GM10847 (cell line): ENCODE results near the gene DUS2.

Source experiments
- POLR2A ChIP-seq: IDR thresholded peaks from 2 replicates; pipeline ENCODE4 v1.6.1; 2011; ENCODE audit not compliant: insufficient read length; ENCODE audit errors: extremely low read depth

The DUS2 gene

DNA sequence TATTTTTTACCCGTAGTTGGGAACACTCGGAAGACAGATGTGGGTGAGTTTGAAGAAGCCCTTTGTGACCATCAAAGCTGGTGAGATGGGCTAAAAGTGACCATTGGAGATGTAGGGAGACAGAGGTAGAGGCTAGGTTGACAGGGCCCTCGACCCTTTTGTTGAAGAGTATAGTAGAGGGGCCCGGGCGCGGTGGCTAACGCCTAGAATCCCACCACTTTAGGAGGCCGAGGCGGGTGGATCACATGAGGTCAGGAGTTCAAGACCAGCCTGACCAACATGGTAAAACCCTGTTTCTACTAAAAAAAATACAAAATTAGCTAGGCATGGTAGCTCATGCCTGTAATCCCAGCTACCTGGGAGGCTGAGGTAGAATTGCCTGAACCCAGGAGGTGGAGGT is 45.8 kb downstream of the DUS2 start:
- TF ChIP-seq POLR2A: no peak

DNA sequence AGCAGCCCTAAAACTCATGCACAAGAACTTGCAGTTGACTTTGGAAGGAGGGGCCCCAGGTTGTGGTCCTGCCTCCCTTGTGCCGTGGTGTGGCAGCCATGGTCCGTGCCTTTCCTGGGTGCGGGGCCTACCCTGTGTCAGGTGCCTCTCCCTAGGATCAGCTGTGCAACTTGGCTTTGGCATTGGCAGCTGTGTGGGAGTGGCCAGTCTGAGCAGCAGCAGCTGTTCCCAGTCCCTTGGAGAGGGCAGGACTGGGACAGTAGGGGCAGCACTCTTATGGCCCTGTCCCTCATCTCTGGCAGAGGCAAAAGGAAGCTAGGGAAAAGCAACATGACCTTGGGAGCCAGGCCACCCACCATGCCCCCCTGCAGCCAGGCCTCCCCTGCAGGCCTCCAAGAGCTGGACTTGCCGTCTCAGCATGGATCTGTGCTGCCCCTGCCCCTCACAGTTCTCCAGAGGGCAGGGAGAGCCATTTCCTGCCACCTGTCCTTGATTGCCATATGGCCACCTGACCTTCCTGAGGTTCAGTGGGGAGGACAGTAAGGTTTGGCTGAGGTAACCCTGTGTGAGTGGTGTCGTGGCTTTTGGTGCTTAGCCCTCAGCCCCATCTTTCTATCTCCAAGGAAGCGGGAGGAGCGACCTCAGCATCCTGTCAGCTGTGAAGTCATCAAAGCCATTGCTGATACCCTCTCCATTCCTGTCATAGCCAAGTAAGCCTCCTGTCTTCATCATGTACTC is 46.6 kb downstream of the DUS2 start:
- TF ChIP-seq POLR2A: no peak

DNA sequence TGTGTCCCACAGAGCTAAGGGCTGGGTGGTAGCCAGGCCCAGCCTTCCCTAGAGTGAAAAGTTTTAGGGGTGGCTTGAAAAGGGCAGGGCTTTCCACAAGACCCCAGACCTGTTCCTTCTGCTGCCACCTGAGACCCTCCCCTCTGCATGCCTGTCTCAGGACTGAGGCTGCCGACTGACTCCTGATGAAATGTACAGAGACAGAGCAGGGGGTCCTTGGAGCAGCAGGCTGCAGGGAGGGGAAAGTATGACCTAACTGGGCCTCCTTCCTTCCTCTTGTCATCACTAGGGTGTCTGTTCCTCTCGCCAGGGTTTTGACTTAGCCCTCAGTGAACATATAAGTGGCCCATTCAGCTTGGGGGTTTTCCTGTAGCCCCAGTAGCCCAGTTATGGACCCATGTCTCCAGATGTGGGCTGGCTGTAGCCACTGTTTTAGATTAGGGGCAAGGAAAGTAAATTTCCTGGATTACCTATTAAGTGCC is 47.2 kb downstream of the DUS2 start:
- TF ChIP-seq POLR2A: no peak

DNA sequence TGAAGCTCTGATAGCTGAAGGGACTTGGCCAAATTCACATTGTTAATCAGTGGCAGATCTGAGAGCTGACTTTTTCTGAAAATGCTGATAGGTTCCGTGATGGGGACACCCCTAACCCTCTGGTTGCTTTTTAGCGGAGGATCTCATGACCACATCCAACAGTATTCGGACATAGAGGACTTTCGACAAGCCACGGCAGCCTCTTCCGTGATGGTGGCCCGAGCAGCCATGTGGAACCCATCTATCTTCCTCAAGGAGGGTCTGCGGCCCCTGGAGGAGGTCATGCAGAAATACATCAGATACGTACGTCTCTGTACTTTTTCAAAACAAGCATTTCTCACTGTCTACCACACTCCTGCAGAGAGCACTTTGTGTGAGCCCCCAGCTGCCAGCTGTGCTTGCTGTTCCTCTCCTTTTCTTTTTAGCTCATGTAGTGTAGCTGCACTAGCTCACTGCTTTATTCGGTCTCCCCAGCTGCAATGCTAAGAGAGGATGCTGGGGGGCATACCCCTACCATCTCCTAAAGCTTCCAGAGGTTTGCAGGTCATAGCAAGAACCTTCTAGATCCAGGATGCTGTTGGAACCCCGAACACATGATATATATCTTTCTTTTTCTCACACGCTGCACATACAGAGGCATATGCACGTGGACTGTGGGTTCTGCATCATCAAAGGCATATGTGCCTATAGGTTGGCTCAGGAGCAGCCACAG is 47.9 kb downstream of the DUS2 start:
- TF ChIP-seq POLR2A: no peak

DNA sequence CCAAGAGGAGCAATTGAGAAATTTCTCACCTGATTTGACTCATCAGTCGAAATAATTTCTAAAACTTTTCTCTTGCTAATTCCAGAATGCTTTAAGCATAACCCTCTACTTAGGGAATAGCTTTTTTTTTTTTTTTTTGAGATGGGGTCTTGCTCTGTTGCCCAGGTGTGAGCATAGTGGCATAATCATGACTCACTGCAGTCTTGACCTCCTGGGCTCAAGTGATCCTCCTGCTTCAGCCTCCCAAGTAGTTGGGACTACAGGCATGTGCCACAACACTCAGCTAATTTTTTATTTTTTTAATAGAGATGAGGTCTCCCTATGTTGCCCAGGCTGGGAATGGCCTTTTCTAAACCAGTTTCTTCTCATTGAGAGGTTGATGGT is 48.4 kb downstream of the DUS2 start:
- TF ChIP-seq POLR2A: no peak

DNA sequence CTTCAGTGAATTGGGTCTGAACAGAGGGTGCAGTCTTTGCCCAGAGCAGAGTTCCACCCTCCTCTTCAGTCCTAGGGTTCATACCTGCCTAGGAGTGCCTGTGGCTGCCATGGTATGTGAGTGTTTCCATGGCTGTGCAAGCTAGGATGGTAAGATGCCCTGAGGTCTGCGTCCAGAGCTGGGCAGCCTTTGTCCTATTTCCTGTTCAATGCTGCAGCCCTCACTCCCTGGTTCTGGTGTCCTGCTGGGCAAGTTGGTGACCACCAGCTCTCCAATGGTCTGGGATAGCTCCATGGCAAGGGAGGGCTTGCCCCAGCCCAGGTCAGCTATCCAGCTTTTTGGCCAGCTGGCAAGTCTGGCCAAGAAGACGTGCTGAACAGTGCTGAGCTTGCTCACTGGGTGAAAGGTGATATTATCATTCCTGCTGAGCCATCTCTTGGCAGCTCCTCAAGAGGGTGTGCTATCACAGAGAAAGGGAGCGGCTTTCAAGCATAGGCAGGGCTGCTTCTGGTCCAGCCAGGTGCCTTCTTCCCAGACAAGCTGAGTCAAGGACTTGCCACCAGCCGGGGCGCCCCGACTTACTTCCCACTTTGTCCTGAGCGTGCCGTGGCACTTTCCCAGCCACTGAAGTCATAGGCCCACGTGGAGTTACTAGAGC is 49.1 kb downstream of the DUS2 start:
- TF ChIP-seq POLR2A: no peak

DNA sequence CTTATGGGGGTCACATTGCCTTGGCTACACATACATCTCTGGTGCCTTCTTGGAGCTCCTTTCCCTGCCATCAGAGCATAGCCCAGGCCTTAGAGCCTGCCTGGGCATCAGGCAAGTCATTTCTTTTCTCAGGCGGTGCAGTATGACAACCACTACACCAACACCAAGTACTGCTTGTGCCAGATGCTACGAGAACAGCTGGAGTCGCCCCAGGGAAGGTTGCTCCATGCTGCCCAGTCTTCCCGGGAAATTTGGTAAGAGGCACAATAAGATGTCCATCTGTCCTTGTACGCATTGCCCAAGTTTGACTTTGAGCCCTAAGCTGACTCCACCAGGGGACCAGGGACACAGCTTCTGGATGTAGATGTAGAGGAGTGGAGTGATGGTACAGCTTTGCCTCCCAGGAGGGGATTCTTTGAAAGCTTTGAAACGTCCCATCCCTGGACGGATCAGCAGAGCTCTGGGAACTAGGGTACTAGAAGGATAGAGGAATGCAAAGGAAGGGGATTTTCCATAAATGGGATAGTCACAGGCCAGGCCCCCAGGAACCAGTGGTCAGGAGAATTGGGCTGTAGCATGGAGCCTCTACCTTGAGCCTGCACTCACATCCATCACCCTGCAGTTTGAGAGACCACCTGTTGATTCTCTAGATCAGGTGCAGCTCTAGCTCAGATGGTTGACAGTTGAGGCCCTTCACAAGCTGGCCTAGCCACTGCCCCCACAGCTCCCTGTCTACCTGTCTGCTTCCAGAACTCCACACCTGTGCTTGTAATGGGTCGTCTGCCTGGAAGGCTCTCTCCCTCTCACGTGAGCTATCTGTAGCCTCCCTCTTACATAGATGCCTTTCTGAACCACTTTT is 51.0 kb downstream of the DUS2 start:
- no peak for TF ChIP-seq POLR2A

DNA sequence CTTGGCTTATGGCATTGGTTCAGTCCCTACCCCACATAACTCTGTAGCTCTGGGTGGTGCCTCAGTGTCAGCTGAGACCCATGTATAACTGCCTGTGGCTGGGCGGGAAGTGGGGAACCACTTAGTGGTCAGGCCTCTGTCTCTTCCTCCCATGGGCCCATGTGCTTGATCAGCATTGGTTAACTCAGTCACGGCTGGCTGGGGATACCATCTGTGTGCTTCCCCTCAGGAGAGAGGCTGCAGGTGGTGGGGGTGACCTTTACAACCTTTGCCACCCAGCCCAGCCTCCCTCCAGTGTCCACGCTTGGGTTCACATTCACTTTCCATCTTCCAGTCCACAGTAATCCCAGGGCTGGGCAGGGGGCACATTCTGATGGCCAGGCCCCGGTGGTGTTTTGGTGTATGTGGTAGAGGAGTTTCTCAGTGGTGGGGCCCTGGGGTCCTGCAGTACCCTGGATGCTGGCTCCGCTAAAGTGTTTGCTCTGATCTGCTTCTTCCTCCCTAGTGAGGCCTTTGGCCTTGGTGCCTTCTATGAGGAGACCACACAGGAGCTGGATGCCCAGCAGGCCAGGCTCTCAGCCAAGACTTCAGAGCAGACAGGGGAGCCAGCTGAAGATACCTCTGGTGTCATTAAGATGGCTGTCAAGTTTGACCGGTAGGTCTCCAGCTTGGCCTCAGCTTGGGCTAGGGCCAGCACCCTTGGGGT is 51.9 kb downstream of the DUS2 start:
- no peak for TF ChIP-seq POLR2A

DNA sequence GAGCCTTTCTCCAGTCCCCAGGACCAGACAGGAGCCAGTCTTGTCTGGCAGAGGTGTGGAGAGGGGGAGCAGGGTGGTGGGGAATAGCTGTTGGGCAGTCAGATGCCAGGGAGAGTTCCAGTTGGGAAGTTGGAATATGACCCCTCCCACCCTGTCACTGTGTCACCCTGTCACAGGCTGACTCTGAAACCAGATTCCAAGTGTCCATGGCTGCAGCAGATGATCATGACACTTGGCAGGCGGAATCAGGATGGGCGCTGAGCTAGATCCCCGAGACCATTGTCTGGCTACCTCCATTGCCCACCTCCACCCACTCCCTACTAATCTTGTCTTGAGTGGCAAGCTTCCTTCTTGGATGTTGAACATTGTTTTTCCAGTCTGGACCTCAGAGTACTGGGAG is 52.9 kb downstream of the DUS2 start:
- no peak for TF ChIP-seq POLR2A

DNA sequence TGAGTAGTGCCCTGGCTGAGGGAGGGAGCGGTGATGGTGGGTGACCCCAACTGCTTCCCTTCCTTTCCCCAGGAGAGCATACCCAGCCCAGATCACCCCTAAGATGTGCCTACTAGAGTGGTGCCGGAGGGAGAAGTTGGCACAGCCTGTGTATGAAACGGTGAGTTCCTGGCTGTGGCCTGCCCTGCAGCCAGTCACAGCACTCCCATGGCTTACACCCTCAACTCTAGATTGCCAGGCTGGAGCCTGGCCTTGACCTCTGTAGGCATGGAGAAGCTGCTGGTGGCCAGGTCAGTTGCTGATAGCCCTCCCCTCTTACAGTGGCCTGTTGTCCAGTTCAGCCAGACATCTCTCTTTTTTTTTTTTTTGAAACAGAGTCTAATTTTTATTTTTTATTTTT is 53.5 kb downstream of the DUS2 start:
- no peak for TF ChIP-seq POLR2A

DNA sequence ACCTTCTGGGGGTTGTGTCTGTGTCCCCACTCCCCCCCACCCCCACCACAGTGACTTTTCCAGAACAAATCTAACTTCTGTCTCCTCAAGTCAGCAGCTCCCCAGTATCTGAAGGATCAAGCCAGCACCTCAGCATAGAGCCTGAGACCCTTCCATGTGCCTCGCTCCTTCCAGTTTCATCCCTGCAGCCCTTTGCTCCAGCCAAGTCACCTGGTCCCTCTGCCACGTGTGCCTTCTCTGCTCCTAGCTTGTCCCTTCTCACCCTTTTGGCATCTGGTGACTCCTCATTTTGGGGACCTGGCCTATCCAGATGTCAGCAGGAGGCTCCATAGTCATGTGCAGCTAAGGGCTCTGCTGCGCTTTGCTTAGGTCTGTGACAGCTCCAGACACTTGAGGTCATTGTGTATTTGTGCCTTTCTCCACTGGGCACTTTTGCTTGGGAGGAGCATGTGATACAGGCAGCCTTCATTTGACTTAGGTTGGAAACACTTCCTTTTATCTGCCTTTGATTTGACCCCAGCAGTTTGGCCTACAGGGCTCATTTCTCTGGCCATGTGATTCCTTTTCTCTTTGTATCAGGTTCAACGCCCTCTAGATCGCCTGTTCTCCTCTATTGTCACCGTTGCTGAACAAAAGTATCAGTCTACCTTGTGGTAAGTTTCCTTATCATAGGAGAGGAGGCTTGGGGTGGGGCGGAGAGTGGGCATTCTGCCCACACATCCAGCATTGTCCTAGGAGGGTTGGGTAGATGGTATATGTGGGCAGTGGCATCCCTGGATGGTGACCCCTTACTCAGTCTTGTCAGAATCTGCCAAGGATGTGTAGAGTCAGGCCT is 55.0 kb downstream of the DUS2 start:
- no peak for TF ChIP-seq POLR2A

DNA sequence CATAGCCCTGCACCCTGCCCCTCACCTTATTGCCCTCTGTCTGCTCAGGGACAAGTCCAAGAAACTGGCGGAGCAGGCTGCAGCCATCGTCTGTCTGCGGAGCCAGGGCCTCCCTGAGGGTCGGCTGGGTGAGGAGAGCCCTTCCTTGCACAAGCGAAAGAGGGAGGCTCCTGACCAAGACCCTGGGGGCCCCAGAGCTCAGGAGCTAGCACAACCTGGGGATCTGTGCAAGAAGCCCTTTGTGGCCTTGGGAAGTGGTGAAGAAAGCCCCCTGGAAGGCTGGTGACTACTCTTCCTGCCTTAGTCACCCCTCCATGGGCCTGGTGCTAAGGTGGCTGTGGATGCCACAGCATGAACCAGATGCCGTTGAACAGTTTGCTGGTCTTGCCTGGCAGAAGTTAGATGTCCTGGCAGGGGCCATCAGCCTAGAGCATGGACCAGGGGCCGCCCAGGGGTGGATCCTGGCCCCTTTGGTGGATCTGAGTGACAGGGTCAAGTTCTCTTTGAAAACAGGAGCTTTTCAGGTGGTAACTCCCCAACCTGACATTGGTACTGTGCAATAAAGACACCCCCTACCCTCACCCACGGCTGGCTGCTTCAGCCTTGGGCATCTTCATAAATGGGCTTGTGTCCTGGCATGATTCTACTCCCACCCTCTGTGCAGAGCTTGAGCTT is 55.8 kb downstream of the DUS2 start:
- no peak for TF ChIP-seq POLR2A

DNA sequence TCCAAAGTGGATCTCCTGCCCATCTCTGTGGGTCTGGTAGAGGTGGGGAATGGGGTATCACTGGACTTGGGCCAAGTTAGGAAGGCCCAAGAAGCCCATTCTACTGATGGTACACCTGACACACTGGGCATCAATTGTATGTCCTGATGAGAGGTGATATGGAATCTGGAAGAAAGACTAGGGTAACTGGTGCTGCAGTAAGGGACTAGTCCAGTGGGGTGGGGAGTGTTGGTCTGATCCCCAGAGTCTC is 56.2 kb downstream of the DUS2 start:
- TF ChIP-seq POLR2A: no peak

DNA sequence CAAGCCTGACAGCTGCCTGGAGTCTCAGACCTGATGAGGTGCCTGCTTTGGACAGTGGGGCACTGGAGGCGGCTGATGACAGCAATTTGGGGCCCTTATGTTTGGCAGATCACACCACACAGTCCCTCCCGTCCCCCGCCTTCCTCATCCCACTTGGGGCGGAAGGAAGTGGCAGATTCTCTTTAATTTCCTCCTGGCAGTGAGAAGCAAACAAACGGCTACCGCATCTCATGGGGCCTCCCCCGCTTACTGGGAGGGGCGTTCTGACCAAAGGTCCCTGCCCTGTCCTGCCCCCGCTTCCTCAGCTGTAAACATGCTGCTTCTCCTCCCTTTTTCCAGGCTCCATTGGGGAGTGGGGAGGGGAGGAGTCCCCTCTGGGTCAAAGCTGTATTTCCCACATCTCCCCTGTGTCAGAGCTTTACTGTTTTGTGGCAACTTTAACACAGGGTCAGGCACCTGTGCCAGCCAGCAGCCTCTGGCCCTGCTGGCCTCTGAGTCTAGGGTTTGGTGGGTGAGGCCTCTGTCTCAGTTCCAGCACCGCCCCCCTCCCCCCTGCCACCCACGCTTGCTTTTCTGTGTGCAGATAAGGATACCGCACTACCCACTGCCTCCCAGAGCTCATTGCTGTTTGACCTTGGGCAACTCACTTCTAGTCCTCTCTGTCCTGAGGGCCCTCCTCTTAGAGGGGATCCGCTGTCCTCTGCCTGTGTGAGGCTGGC is 56.7 kb downstream of the DUS2 start:
- TF ChIP-seq POLR2A: no peak
